Astrocyte of the spinal cord (primary cell): Measurements from ENCODE around the gene PTPRO.

Experiments used
- DNase-seq: peaks from one replicate; pipeline ENCODE4 v3.0.0; 2011; ENCODE audit warnings: low read depth, low spot score
- H3K4me3 ChIP-seq: 2 replicates; pipeline ENCODE4 v1.5.1; 2011; ENCODE audit warnings: low read depth, mild to moderate bottlenecking, low read length, moderate library complexity
- in situ Hi-C: cut with HindIII; loops from 2 replicates; pipeline ENCODE4 v1.10.0; 2017; ENCODE audit warnings: low sequenced_read_pairs
- TF ChIP-seq, protein P1 (sequence below): IDR thresholded peaks from 2 replicates; pipeline ENCODE4 v1.5.1; 2012; ENCODE audit warnings: low read depth, mild to moderate bottlenecking, low read length, inconsistent platforms

The PTPRO gene

GRCh38 chr12:15289192-15289591 lies 33.1 kb upstream of the PTPRO start:
- TF ChIP-seq, protein P1, sequence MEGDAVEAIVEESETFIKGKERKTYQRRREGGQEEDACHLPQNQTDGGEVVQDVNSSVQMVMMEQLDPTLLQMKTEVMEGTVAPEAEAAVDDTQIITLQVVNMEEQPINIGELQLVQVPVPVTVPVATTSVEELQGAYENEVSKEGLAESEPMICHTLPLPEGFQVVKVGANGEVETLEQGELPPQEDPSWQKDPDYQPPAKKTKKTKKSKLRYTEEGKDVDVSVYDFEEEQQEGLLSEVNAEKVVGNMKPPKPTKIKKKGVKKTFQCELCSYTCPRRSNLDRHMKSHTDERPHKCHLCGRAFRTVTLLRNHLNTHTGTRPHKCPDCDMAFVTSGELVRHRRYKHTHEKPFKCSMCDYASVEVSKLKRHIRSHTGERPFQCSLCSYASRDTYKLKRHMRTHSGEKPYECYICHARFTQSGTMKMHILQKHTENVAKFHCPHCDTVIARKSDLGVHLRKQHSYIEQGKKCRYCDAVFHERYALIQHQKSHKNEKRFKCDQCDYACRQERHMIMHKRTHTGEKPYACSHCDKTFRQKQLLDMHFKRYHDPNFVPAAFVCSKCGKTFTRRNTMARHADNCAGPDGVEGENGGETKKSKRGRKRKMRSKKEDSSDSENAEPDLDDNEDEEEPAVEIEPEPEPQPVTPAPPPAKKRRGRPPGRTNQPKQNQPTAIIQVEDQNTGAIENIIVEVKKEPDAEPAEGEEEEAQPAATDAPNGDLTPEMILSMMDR, result no peak
- DNase-seq, result peak; percentile 14
- no peak overlapping the region for H3K4me3 ChIP-seq
- in situ Hi-C loops, result no loop called here

- no peak for DNase-seq
- in situ Hi-C loops, result no loop called here
- TF ChIP-seq, protein P1, result no peak
- H3K4me3 ChIP-seq, result no peak overlapping the region
Observed at GRCh38 chr12:15293731-15294130, 28.6 kb upstream of the PTPRO start.

DNA sequence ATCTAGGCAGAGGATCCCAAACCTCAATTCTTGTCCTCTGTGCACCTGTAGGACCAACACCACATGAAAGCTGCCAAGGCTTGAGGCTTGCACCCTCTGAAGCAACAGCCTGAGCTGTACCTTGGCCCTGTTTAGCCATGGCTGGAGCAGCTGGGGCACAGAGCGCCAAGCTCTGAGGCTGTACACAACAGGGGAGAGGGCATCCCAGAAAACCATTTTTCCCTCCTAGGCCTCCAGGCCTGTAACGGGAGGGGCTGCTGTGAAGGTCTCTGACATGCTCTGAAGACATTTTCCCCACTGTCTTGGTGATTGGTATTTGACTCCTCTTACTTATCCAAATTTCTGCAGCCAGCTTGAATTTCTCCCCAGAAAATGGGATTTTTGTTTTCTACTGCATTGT lies 22.4 kb upstream of the PTPRO start:
- in situ Hi-C loops, result no loop called here
- H3K4me3 ChIP-seq, result no peak overlapping the region
- no peak for DNase-seq
- TF ChIP-seq, protein P1, result no peak

GRCh38 chr12:15304296-15304695 lies 18.0 kb upstream of the PTPRO start:
- TF ChIP-seq, protein P1, result no peak

GRCh38 chr12:15306605-15307004 lies 15.7 kb upstream of the PTPRO start:
- in situ Hi-C loops, result no loop called here
- no peak overlapping the region for H3K4me3 ChIP-seq
- TF ChIP-seq, protein P1, result no peak
- DNase-seq, result no peak

More at GRCh38 chr12:15304296-15304695, 18.0 kb upstream of the PTPRO start:
- no peak for DNase-seq
- in situ Hi-C loops, result no loop called here
- H3K4me3 ChIP-seq, result no peak overlapping the region

GRCh38 chr12:15307079-15307478 lies 15.2 kb upstream of the PTPRO start:
- TF ChIP-seq, protein P1, result no peak
- in situ Hi-C loops, result no loop called here
- DNase-seq, result no peak
- no peak overlapping the region for H3K4me3 ChIP-seq

DNA sequence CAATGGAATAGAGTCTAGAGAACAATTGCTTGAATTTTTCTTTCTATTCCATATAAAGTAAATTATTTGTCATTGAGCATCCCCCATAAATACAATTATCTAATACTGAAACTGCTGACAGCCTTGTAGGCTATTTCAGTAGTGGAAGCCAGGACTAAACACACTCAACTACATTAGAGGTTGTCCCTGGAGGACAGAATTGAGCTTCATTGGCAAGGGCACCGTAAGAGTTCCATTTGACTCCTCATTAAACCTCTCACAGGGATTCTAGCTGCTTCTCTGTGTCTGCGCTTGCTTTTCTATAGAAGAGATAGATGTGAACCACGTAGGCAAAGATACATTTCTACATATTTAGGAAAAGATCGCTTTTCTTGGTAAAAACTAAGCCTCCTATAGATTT lies 3.5 kb upstream of the PTPRO start:
- DNase-seq, result no peak
- in situ Hi-C loops, result no loop called here
- TF ChIP-seq, protein P1, result no peak
- no peak overlapping the region for H3K4me3 ChIP-seq
